H1 (cell line): ENCODE results near the gene ARCN1. TPM values are rescaled to one million over a fixed set of nuclear protein-coding genes. Genes with fewer than 3 reads are reported as not detected.

Source experiments
- ASH2L ChIP-seq: fragments of 200-600, 300-600 bp; sonication (generic); IDR thresholded peaks from one replicate; pipeline ENCODE4 v1.7.1; 2017; ENCODE audit warnings: low read length
- CHD7 ChIP-seq: fragments of 300-600 bp; sonication (generic); IDR thresholded peaks from 2 replicates; pipeline ENCODE4 v1.7.1; 2012; ENCODE audit warnings: low read length, moderate library complexity, mild to moderate bottlenecking, inconsistent platforms; ENCODE audit not compliant: insufficient replicate concordance
- CREB1 ChIP-seq: IDR thresholded peaks from 2 replicates; pipeline ENCODE4 v1.6.1; 2012; ENCODE audit warnings: inconsistent platforms
- CTCF ChIP-seq, 3 experiments: IDR thresholded peaks; 1 replicate in 2 of 3; 2 replicates in 1 of 3; pipeline versions ENCODE4 v1.5.1 to v1.6.1; 2011; ENCODE audit warnings: low read length in 3 of 3, mild to moderate bottlenecking in 3 of 3, inconsistent platforms in 2 of 3, low read depth in 1 of 3, moderate library complexity in 1 of 3; ENCODE audit not compliant: insufficient read depth in 1 of 3; ENCODE audit errors: control extremely low read depth in 1 of 3
- JUND ChIP-seq: IDR thresholded peaks from 2 replicates; pipeline ENCODE4 v1.6.1; 2011; ENCODE audit warnings: mild to moderate bottlenecking, improper control_type of control experiment, low read length
- KDM1A ChIP-seq: fragments of 200-600, 300-600 bp; sonication (generic); IDR thresholded peaks from 2 replicates; pipeline ENCODE4 v1.7.1; 2016; ENCODE audit warnings: mild to moderate bottlenecking, low read length, borderline replicate concordance
- KDM4A ChIP-seq: IDR thresholded peaks from one replicate; pipeline ENCODE4 v1.7.1; 2012; ENCODE audit warnings: low read depth, mild to moderate bottlenecking, moderate library complexity, low read length, inconsistent platforms; ENCODE audit not compliant: severe bottlenecking
- MAFK ChIP-seq: IDR thresholded peaks from 2 replicates; pipeline ENCODE4 v1.6.1; 2012; ENCODE audit warnings: low read depth, mild to moderate bottlenecking, improper control_type of control experiment, low read length
- RFX5 ChIP-seq: IDR thresholded peaks from 2 replicates; pipeline ENCODE4 v1.6.1; 2011; ENCODE audit warnings: low read depth, low read length, improper control_type of control experiment, borderline replicate concordance
- polyA plus RNA-seq, 7 experiments: library from polyadenylated mRNA; depleted of rRNA in 3 of 7; stranded (reverse) in 5 of 7; unstranded in 2 of 7; fragments of >200 nt in 5 of 7; fragments of 200-250 nt in 2 of 7; gene quantifications; 1 replicate in 5 of 7; 2 replicates in 1 of 7; 4 replicates in 1 of 7; pipeline versions ENCODE4 v1.2.1 to v1.2.3, GENCODE V29; 2011 to 2013; ENCODE audit warnings: missing spikeins in 2 of 7, mixed read lengths in 2 of 7
- total RNA-seq: library from RNA; stranded (reverse); fragmentation: NEBNext Ultra II Directional; extraction: Animal tissue kit (Norgen Biotek cat#: 25700); gene quantifications from 2 replicates; pipeline ENCODE4 v1.2.1, GENCODE V29; 2021

The ARCN1 gene
- total and polyA plus RNA-seq, 2 of the 8 experiments (the other 6 are each of a cell fraction or from before 2014, with no cell fraction given) = 132 to 146 TPM

DNA sequence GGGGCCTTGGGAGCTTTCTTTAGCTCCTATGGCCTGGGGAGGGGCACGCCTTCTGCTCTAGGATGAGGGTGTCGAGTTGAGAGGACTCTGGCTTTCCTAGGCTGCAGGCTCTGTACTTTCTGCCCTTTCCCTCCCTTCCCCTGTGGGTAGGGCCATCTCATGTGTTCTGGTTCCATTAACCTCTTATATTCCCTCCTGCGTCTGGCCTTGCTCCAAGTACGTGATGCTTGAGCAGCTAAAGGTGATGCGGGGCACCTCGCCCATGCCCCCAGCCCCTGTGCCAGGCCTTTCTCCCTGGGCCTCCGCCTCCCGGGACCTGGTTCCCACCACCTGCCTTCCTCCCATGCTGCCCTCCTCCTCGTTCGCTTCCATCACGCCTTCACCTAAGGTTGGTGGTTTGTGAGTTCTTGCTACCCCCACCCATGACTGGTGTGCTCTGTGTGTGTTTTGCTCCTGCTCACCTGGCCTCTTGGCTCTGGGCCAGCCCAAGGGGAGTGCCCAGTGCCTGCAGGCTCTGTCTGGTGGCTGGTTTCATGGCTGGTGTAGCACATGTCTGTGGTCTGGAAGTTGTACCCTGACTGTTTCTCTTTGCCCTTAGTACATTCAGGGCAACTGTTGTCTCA is 69.3 kb downstream of the ARCN1 start (continued):
- no peak for TF ChIP-seq CHD7
- no peak for TF ChIP-seq CTCF (IDR thresholded peaks at IDR 0.05; ENCODE audit: control extremely low read depth in 1 of 3, insufficient read depth in 1 of 3, low read depth in 1 of 3, low read length in 3 of 3)
- no peak for TF ChIP-seq MAFK
- no peak for TF ChIP-seq RFX5
- no peak for TF ChIP-seq CREB1
- no peak for TF ChIP-seq KDM1A
- TF ChIP-seq ASH2L = no peak
- TF ChIP-seq JUND = no peak
- TF ChIP-seq KDM4A = no peak
